ENCODE measurements around the gene H1-8.

Gene H1-8

GRCh38 chr3:129534428-129535027, 8.4 kb upstream of the H1-8 start:
- no peak for TF ChIP-seq NFIC (IDR thresholded peaks at IDR 0.05)
- no peak for TF ChIP-seq TCF12 (IDR thresholded peaks at IDR 0.05; ENCODE audit: low read depth)
- TF ChIP-seq, protein P1, sequence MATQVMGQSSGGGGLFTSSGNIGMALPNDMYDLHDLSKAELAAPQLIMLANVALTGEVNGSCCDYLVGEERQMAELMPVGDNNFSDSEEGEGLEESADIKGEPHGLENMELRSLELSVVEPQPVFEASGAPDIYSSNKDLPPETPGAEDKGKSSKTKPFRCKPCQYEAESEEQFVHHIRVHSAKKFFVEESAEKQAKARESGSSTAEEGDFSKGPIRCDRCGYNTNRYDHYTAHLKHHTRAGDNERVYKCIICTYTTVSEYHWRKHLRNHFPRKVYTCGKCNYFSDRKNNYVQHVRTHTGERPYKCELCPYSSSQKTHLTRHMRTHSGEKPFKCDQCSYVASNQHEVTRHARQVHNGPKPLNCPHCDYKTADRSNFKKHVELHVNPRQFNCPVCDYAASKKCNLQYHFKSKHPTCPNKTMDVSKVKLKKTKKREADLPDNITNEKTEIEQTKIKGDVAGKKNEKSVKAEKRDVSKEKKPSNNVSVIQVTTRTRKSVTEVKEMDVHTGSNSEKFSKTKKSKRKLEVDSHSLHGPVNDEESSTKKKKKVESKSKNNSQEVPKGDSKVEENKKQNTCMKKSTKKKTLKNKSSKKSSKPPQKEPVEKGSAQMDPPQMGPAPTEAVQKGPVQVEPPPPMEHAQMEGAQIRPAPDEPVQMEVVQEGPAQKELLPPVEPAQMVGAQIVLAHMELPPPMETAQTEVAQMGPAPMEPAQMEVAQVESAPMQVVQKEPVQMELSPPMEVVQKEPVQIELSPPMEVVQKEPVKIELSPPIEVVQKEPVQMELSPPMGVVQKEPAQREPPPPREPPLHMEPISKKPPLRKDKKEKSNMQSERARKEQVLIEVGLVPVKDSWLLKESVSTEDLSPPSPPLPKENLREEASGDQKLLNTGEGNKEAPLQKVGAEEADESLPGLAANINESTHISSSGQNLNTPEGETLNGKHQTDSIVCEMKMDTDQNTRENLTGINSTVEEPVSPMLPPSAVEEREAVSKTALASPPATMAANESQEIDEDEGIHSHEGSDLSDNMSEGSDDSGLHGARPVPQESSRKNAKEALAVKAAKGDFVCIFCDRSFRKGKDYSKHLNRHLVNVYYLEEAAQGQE (IDR thresholded peaks at IDR 0.05; ENCODE audit: low read depth) = no peak
- TF ChIP-seq TEAD4 (IDR thresholded peaks at IDR 0.05) = no peak
- TF ChIP-seq EP300 (IDR thresholded peaks at IDR 0.05; ENCODE audit: borderline replicate concordance) = no peak

- TF ChIP-seq EGR1 (IDR thresholded peaks at IDR 0.05) (no peak), YY1 (IDR thresholded peaks at IDR 0.05; ENCODE audit: low read depth) (no peak), TCF12 (IDR thresholded peaks at IDR 0.05; ENCODE audit: low read depth) (no peak), CREB1 (IDR thresholded peaks at IDR 0.05; ENCODE audit: low read depth) (no peak), RAD21 (IDR thresholded peaks at IDR 0.05; ENCODE audit: low read depth) (no peak), EP300 (IDR thresholded peaks at IDR 0.05; ENCODE audit: borderline replicate concordance) (no peak), ZBTB7A (IDR thresholded peaks at IDR 0.05; ENCODE audit: low read depth) (no peak), NFIC (IDR thresholded peaks at IDR 0.05) (no peak), USF1 (IDR thresholded peaks at IDR 0.05) (no peak), FOXM1 (IDR thresholded peaks at IDR 0.05; ENCODE audit: borderline replicate concordance, low read depth) (no peak), TAF1 (IDR thresholded peaks at IDR 0.05; ENCODE audit: low read depth) (no peak), CEBPB (IDR thresholded peaks at IDR 0.05) (no peak), MAX (IDR thresholded peaks at IDR 0.05) (no peak), TEAD4 (IDR thresholded peaks at IDR 0.05) (no peak)
- TF ChIP-seq, protein P1 (IDR thresholded peaks at IDR 0.05; ENCODE audit: low read depth) = no peak
These were observed 7.9 kb upstream of the H1-8 start for GRCh38 chr3:129535075-129535474.

DNA sequence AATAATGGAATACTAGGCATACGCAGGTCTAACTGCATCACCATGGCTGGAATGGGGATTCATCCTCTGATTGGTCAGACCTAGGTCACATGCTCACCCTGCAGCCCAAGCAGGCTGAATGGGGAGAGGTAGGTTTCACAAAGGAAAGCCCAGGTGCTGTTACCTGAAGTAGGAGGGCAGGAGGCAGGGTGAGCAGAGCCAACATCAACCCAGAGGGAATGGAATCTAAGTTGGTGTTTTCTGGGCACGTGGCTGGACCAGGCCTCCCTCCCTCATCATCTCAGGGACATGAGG, 6.7 kb upstream of the H1-8 start:
- peak; percentile 76 for TF ChIP-seq USF1 (IDR thresholded peaks at IDR 0.05)
- TF ChIP-seq EP300 (IDR thresholded peaks at IDR 0.05; ENCODE audit: borderline replicate concordance) = no peak

DNA sequence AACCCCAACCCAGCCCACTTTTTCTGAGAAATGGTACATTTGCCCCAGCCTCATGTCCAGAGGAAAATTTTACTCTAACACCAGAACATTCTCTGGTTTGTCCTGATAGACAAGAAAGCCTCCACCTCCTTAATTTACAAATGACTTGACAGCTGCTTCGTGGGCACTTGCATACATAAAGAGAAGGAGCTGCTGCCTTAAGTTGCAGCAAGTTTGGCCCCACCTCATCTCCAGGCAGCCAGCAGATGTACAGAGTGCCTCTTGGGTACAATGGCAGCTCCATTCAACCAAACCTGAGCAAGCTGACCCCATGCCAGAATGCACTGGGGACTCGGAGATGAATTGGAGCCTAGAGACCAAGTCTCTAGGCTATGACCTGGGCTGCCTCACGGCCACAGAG, 6.2 kb upstream of the H1-8 start:
- TF ChIP-seq USF1 (IDR thresholded peaks at IDR 0.05) = no peak
- TF ChIP-seq TCF12 (IDR thresholded peaks at IDR 0.05; ENCODE audit: low read depth) = no peak
- no peak for TF ChIP-seq RAD21 (IDR thresholded peaks at IDR 0.05; ENCODE audit: low read depth)
- TF ChIP-seq FOXM1 (IDR thresholded peaks at IDR 0.05; ENCODE audit: borderline replicate concordance, low read depth) = no peak
- TF ChIP-seq CREB1 (IDR thresholded peaks at IDR 0.05; ENCODE audit: low read depth) = no peak
- no peak for TF ChIP-seq NFIC (IDR thresholded peaks at IDR 0.05)
- no peak for TF ChIP-seq YY1 (IDR thresholded peaks at IDR 0.05; ENCODE audit: low read depth)
- no peak for TF ChIP-seq ZBTB7A (IDR thresholded peaks at IDR 0.05; ENCODE audit: low read depth)
- no peak for TF ChIP-seq EGR1 (IDR thresholded peaks at IDR 0.05)
- no peak for TF ChIP-seq MAX (IDR thresholded peaks at IDR 0.05)
- TF ChIP-seq EP300 (IDR thresholded peaks at IDR 0.05; ENCODE audit: borderline replicate concordance) = no peak

GRCh38 chr3:129539206-129539605, 3.8 kb upstream of the H1-8 start:
- TF ChIP-seq TCF12 (IDR thresholded peaks at IDR 0.05; ENCODE audit: low read depth) (no peak), CREB1 (IDR thresholded peaks at IDR 0.05; ENCODE audit: low read depth) (no peak), CEBPB (IDR thresholded peaks at IDR 0.05) (no peak), EGR1 (IDR thresholded peaks at IDR 0.05) (no peak), MAX (IDR thresholded peaks at IDR 0.05) (no peak), NFIC (IDR thresholded peaks at IDR 0.05) (no peak), ZBTB7A (IDR thresholded peaks at IDR 0.05; ENCODE audit: low read depth) (no peak), EP300 (IDR thresholded peaks at IDR 0.05; ENCODE audit: borderline replicate concordance) (no peak), TEAD4 (IDR thresholded peaks at IDR 0.05) (no peak), TAF1 (IDR thresholded peaks at IDR 0.05; ENCODE audit: low read depth) (no peak), YY1 (IDR thresholded peaks at IDR 0.05; ENCODE audit: low read depth) (no peak), RAD21 (IDR thresholded peaks at IDR 0.05; ENCODE audit: low read depth) (no peak)
- TF ChIP-seq, protein P1 (IDR thresholded peaks at IDR 0.05; ENCODE audit: low read depth) = no peak

All from Ishikawa (cell line).